ENCODE data around the gene TRPV5.

TRPV5 gene

DNA sequence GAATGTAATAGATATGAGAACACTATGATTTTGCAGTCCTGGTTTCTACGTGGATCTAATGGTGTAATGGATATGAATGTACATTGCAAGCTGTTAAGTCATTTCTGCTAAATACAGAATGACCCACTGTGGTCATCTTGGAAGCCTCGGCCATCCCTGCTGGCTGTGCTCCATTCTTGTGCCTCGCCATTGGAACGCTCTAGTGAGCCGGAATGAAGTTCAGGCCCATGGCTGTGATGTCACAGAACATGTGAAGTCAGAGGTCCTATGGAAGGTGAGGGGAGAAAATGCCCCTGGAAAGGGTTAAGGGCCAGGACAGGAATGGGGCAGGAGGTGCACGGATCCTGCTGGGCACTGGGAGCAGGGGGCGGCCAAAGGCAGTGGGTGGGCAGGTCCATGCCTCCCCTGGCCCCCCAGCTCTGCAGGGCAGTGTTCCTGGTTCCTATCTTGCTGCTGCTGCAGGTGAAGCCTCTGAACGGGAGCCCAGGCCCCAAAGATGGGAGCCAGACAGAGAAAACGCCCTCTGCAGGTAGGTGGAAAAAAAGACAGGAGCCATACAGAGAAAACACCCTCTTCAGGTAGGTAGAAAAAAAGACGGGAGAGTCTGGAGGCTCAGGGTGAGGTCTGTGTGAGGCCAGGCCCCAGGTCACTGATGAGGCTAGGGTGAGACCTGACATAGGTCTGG is 5.8 kb upstream of the TRPV5 start, which contains the start of gene LLCFC1:
LLCFC1 (plus strand) TSS at position 259 of the 685 bp plus-strand sequence; CDS start at position 397, 138 bp downstream.
- DNase-seq = no peak

DNA sequence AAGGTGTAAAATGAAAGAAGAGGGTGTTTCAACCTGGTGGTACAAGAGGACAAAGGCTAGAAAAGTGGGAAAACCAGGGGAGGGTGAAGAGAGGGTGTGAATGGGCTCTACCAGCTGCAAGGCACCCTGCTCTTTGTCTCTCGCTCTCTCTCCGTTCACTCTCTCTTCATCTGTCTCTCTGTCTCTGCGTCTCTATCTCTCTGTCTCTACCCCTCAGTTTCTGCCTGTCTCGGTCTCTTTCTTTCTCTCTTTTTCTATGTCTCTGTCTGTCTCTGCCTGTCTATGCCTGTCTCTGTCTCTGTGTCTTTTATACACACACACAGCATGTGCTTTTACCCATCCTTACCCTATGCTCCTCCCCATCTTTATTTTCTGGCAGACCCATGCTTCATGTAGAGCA is 5.1 kb upstream of the TRPV5 start:
- DNase-seq = no peak

DNA sequence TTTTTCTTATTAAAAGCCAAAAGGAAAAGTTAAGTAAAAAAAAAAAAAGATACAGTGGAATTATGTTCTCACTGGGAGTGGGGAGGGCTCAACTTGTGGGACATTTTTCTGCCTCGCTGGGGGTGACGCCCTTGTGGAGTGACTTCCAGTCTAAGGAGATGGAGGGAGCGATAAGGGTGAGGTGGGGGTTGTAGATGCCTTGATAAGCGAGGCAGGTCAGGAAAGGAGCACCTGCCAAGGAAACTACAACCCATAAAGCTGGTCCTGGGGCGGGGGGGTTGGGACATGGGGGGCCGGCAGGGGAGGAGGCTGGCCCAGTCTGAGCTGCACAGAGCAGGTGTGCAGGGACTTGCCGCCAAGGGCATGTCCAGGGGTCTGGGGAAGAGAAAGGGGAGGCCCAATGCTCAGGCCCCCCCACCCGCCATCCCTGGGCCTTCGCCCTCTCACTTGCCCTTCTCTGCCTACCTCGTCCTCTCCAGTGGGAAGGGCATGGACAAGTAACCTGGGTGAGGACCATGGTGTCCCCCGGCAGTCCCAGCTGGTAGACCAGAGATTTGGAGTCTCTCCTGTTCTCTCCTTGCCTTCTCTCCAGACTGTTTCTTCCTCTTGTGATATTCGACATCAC is 2.5 kb upstream of the TRPV5 start:
- no peak for DNase-seq

DNA sequence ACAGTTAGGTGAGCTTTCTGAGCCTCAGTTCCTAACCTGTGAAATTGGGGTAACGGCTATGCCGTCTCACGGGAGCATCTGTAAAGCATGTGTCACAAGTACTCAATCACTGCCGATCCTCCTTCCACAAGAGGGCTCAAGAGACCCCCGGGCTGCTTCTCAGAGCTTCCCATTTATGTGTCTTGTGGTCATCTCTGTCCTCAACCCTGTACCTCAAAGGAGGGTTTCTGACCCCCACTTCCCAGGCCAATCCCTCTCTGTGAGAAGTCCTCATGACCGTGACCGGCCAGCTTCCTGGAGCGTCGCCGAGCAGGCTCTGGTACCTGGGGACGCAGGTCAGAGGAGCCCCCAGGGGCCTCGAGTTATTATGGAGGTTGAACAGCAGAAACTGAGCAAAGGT is 510 bp upstream of the TRPV5 start:
- no peak for DNase-seq

DNA sequence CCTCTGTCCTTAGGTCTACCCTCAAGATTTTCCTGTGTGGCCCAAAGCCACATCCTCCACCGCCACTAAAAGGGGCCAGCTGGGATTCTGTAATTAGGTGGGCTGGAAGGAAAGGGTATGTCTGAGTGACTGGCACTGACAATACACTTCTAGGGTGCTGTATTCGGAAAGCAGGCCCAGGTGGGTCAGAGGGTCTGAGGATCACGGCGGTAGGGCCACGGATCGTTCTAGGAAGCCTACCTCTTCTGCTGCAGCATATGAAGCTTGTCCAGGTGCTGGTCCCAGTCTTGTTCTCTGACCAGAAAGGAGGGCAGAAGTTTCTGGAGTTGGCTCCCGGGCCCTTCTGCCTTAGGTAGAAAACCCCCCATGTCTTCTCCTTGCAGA is 462 bp downstream of the TRPV5 start:
- no peak for DNase-seq

DNA sequence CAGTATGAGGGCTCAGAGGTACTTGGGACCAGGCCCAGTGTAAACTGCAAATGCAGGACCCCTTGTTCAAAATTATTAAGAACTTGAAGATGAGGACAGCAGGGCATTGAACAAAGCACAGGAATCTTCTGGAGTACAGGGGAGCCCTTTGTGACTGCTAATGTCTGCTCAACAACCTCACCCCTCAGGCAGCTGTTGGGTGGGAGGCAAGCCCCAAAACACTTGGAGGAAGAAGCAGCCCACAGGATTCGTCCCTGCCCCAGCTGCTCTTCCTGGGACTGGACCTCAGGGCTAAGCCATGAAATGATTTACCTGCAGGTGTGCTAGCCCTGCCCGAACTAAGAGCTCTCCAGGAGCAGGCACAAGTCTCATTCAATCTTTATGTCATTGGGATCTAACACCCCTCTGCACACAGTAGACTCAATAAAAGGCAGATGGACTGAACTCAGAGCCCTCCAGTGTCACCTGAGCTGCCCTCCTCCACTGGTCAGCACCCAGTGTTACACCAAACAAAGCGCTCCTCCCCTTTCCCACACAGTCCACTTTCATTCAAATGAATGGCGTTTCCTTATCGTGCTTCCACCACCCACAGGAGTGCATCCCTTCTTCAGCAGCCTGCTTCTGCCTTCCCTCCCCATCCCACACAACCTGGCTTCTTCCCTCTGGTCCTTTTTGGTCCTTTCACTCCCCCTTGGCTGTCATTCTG is 1.0 kb downstream of the TRPV5 start:
- no peak for DNase-seq

DNA sequence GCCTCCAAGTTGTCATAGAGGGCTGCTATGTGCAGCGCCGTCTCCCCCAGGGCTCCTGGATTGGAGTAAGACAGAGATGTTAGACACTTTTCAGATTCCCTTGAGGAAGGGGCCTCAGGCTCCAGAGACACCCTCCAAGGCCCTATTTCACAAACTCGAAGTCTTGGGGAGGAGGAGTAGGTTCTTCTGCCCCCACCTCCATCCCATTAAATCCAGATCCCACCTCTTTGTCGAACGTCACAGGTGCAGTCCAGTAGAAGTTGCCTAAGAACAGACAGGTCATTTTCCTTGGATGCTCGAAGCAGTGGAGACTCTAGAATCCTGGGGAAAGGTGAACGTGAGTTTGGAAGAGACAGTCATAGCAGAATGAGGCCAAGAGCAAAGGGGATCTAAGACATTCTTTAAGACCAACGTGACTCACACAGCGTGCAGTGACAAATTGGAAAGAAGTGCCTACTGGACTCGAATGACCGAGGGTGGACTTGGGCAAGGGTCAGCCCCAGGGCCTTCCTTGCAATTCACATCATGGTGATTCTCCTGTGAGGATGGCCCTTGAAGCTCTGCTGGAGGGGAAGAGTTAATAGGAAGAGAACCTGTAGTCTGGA is 3.3 kb downstream of the TRPV5 start:
- DNase-seq = no peak

DNA sequence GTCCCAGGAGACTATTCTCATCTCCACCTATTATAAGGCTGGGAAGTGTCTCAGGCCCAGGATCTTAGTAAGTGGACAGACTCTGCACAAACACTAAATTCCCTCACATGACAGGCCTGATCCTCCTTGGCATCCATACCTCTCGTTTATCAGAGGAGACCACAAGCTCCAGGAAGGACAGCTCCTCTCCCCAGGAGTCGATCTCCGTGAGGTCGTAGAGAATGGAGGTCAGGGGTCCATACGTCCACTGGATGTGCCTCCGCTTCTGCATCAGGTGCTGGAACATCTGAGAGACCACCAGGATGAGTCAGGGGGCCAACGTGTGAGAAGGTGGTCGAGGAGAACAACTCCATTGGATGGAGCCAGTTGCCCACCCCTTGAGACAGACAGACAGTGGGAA is 5.6 kb downstream of the TRPV5 start:
- DNase-seq = no peak

DNA sequence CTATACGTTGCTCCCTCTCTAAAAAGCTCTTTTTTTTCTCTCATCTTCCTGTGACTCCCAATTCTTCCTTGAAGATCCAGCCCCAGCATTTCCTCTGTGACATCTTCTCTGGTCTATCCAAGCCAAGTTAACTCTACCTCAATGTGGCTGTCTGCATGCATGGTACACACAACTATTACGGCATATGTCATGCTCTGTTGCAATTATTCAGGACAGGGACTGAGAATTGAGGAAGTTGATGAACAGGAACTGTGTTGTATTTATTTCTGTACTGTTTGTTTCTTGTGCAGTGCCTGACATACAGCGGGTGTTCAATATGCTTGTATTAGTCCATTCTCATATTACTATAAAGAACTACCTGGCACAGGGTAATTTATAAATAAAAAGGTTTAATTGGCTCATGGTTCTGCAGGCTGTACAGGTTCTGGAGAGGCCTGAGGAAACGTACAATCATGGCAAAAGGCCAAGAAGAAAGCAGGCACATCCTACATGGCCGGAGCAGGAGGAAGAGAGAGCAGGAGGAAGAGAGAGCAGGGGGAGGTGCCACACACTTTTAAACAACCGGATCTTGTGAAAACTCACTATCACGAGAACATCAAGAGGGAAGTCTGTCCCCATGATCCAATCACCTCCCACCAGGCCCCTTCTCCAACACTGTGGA is 6.3 kb downstream of the TRPV5 start:
- DNase-seq = no peak

DNA sequence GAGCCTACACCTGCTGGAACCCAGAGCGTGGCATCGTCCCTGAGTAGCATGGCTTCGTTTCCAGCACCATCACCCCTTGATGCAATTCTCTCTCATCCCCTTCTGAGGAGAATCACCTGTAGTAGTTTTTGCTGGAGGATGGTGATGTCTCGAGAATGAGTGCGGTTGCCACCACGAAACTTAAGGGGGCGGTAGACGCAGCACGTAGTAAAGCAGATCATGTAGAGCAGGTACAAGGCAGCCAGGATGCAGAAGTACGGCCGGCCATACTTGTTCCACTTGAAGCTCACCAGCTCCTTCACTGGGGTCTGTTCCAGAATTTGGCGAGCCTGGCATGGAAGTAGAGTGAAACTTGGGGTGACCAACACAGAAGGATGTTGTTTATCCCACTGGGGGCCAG is 8.1 kb downstream of the TRPV5 start:
- DNase-seq = no peak

DNA sequence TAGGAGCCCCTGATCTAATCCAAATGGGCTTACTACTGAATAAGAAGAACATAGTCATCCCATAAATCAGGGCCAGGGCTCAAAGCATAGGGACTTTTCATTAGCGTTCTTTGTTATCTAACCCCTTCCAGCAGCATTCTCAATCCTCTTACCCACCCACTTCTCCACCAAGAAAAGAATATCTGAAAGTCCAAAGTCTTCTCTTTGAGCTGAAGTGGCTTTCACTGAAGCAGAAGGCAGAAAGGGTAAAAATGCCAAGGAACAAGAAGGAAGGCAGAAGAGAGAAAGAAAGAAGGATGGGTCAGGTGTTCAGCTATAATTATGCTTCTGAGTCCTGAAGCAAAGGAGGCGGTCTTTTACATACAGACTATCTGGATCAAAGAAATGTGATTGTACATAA is 10.2 kb downstream of the TRPV5 start:
- no peak for DNase-seq

DNA sequence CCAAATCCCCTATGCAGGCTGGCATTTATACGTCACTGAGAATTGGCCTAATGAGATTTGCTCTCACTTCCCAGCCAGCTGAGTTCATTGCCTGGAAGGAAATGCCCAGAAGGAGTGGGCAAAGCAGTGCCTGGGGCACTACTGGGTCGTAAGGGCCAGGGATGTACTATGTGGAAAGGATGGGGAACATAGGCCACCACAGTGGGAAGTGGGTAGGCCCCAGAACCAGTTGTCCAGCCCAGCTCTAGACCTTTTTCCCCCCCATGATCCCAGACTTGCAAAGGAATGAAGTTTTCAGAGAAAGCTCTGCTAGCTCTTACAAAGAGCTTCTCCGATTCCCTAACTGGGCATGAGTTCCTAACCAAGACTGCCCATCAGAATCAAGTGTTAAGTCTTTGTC is 13.9 kb downstream of the TRPV5 start:
- no peak for DNase-seq

DNA sequence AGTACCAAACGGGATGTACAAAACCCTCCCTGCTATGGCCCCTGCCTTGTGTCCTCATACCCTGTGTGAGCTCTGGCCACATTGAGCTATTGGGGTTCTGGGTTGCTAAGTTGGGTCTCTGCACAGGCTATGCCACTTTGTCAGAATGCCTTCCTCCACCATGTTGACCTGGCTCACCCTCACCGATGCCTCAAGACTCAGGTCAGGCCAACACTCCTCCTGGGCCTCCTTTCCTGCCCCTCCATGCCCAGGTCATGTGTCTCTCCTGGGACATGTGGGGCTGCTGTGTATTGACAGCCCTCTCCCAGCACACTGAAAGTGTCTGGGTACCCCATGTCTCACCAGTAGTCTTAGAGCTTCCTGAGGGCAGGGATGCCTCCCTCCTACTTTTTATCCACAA is 14.6 kb downstream of the TRPV5 start:
- no peak for DNase-seq

DNA sequence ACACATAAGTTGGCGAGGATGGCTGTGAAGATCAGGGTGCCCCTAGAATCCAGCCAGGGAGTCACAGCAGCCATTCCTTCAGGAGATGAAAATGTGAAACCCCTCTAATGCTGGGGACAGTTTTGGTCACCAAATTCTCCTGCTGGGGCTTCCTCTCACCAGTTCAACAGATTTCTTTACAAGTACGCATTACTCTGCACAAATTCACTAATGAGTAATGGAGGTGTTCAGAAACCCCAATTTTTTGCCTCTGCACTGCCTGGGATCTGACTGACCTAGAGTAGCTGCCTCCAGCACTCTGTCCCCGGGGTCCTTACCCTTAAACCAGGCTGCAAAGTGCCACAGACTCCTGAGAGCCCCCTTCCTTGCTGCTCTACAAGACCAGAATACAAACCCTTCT is 16.1 kb downstream of the TRPV5 start:
- no peak for DNase-seq

DNA sequence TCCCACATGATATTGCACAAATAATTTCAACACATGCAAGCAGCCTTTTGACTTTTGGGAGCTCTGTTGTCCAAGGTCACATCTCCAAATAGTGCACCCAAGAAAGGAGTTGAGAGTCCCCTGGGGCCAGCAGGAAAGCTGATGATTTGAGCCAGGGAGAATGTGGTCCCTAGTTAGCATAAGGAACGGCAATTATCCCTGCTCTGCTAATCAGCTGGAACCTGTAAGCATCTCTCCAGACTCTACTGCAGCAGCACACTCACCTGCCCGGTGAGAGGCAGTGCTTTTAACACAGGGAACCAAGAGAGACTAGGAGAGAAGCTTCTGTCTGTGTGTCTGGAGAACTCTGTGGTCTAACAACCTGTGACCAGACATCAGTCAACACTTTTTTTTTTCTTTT is 17.0 kb downstream of the TRPV5 start:
- DNase-seq = no peak

DNA sequence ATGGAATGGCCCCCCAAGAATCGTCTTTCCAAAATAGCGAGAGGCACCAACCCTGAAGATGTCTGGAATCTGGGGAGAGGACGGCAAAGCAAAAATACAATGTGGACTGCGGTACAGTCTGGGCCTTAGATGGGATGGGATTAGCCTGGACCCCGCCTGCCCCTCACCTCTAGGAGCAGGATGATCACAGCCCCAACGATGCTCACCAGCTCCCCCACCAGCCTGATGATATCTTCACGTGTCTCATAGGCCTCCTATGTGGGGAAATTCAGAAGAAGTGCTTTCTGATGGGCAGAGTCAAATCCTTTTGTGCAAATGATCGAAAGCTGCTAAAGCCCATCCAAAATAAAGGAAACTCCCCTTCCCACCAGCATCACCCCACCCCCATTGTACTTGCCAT is 18.2 kb downstream of the TRPV5 start:
- DNase-seq = no peak

DNA sequence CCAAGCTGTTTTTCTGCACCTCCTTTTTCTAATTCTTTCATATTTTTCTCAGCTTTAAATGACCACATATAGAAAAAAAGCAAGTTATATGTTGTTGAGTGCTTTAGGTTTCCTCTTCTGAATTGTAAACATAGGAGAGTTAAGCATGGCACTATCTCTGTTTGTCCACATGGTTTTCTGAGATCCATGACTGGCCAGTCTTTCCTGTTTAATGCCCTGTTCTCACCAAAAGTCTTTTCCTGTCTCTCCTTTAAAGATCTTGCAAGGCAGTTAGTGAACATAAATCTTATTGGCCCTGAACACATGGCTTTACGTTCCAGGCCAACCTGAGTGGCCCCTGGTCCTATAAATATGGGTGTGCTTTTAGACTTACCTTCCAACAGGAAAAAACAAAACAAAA is 19.4 kb downstream of the TRPV5 start:
- DNase-seq = no peak

DNA sequence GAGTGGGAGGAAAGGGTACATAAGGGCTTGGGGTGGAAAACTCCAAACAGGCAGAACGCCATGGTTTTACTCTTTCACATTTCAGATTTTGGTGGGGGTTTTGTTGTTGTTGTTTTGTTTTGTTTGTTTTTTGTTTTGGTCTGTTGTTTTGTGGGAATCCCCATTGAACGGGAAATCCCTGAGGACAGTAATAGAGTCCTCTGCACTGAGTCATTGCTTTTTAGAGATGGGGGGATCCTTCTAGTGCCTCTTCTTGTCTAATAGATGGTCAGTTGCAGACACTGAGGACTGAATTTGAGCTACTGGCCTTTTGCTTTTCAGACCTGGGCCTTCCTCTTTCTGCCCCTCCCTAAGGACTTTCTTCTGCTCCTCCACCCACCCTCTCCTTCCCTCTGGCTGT is 20.0 kb downstream of the TRPV5 start:
- DNase-seq = no peak

DNA sequence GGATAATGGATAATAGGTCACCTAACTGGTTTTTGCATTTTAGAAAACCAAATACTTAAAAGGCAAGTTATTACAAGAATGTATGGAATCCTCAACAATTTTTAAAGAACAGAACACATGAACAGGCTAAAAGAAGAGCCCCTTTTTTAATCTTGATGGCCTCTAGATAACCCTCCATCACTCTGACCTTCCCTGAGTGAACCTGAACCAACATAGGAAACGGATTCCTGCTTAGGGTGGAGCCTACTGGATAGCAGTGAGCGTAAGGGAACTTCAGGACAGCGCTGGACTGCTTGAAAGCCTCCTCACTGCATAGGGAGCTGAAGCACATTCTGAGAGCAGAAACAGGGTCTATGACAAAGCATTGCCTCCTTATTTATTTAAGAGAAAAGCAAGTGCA is 20.5 kb downstream of the TRPV5 start:
- DNase-seq = no peak

DNA sequence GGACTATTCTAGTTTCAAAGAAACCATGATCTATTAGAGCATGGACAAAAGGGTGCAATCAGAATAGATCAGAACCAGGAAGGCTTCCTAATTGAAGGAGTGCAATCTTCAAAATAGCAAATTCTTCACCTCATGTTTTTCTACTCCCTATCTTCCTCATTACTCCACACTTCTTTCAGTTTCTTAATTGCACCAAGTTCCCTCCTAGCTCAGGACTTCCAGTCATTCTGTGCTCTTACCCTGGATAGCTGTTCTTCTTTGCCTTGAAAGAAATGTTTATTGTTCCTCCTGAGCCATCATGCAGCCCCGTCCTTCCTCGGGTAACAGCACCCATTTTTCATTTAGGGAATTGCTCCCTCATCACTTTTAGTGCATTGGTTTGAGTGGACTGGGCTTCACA is 23.1 kb downstream of the TRPV5 start:
- no peak for DNase-seq

DNA sequence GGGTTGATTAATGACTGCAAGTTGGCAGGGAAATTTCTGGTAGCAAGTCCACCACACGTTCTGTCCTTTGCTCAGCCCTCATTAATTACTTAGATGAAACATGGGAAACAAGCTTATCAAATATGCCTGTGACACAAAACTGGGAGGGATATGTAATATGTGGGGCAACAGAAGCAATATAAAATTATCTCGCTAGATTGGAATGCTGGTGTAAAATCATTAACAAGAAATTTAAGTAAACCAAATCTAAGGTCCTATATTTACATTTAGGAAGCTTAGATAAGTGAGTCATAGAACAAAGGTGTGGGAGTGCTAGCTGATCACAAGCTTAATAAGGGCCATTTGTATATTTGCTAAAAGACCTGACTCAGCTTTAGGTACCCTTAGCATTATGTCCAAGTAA is 23.5 kb downstream of the TRPV5 start:
- DNase-seq = no peak

DNA sequence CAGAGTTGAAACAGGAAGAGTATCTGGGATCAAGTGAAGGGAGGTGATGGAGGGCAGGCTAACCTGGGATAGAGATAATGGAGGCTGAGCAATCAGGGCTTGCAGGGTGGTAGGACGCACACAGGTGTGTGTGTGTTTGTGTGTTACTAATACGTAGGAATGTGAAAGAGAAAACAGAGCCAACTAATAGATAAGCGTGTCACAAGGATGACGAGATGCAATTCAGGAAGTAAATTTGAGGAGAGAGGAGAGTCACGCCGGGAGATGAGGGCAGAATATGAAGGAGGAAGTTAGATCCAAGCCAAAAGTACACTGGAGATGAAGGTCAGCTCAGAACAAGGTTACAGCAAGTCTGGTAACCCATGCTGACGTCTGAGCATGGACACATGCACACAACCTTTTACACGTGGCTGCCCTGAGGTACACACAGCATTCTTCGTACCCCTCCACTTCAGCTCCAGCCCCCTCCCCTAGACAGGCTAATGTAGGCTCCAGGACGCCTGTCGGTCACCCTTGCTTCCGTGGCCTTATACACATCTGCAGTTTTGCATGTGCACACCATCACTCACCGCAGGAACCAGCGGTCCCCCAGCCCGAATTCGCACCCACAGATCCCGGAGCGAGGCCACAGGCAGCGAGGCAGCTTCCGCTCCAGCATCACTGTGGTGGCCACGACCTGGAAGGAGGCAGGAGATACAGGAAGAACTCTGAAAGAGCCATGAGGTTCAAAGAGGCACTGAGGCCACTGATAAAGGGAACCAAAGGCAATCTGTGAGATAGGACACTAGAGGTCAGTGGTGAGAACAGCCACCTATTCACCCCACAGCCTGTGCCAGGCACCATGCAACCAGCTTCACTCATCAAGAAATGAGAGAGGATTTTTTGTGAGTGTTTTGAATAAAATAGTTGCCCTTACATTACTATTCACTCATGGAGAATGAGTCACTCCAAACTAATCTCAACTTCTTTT is 24.3 kb downstream of the TRPV5 start:
- no peak for DNase-seq

Data from NCI-H187 (cell line).